ENCODE results near the gene SLC5A9.

- TF ChIP-seq CTCF (IDR thresholded peaks at IDR 0.05) (no peak), EZH2 (IDR thresholded peaks at IDR 0.05) (no peak), EZH2phosphoT487 (IDR thresholded peaks at IDR 0.05) (no peak)
These were observed 70.2 kb downstream of the SLC5A9 start for GRCh38 chr1:48292706-48293105.

Data from neural progenitor cell (in vitro differentiated cells).